Fibroblast of skin of right quadriceps (primary cell): Measurements from ENCODE around the gene WFIKKN1.
"Not testable (repeated sequence)": the region's sequence is repeated elsewhere in the genome, so short reads cannot be mapped to it uniquely, and the experiment has no call there.

Source experiments
- DNase-seq: peaks from one replicate; pipeline ENCODE4 v3.0.0-alpha.2; 2013

Gene WFIKKN1

DNA sequence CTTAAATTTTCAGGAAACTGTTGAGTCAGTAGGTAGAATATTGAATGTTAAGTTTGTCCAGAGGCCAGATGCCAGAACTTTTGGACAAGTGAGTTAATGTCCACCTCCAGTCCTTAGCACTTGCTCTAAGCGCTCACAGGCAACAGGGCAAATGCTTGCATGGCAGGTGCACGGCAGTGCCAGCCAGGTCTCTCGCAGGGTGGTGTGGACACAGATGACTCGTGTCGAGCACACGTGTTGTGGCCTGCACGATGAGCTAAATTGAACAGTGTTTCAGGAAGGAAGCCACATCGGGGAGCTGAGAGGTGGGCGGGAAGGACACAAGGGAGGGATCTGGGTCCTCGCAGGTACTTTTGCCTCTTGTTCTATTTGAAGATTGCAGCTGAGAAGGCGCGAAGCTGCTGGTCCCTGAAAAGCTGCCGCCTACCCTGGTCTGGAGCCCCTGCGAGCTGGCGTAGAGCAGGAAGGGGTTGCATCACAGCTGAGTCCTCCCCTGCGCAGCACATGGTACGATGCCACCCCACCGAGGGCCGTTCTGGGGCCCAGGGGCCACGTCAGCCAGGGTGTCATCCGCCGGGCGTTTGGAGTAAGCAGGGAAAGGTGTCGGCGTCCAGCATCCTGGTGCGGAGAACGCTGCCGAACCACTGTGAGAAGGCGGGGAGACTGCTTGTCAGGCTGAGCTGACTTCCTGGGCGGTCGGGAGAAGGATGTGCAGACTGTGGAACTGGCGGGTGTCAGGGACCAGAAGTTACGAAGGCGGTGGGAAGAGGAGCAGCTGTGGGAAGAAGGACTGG lies 34.6 kb upstream of the WFIKKN1 start:
- DNase-seq, result no peak

DNA sequence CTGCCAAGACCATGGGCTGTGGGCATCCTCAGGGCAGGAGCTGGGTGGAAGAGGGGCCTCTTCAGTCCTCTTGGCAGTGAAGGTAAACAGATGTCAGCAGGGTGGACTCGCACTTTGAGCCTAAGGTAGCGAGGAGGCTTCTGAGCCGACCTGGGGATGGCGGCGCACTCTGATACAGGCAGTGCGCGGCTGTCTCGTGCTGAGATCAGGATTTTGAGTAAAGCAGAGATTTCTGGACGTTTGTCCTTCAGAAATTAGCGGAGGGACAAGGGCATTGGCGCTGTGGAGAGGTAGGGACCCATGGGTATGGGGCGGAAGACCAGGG lies 34.1 kb upstream of the WFIKKN1 start:
- no peak for DNase-seq

DNA sequence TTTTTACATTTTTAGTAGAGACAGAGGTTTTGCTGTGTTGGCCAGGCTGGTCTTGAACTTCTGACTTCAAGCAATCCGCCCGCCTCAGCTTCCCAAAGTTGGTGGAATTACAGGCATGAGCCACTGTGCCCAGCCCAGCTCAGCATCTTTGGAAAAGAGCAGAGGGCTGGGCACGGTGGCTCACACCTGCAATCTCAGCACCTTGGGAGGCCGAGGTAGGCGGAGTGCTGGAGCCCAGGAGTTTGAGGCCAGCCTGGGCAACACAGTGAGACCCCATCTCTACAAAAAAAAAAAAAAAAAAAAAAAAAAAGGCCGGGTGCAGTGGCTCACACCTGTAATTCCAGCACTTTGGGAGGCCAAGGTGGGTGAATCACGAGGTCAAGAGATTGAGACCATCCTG lies 33.1 kb upstream of the WFIKKN1 start:
- DNase-seq, result not testable (repeated sequence)

DNA sequence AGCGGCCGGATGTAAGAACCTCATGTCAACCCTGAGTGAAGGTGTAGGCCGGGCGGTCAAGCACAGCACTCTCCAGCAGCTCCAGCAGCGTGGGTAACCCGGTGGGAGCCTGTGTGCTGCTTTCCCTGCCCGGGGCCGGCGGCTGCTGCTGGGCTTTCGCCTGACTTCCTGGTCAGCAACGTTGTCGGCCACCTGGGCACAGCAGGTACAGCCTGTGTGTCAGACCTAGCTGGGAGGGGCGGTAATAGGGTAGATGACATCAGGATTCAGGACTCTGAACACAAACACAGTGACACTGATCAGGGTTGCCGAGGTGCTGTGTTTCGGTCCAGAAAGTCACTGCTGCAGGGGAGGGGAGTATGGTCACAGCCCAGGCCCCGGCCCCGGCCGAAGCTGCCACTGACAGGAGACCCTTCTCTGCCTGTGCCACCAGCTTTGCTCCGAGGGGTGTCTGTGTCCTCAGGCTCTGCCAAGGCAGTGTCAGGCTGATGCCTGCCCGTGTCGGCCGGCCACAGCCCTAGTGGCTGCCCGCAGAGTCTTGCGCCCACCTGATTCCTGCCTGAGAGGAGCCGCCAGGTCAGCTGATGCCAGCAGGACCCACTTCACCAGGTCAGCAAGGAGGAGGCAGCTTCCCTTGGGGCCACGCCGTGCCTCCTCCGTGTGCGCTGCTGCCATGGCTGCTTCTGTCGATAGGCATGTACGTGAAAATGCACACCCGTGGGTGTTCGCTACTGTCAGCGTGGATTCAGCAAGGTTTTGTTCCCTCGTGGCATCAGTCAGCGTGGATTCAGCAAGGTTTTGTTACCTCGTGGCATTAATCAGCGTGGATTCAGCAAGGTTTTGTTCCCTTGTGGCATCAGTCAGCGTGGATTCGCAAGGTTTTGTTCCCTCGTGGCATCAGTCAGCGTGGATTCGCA lies 31.7 kb upstream of the WFIKKN1 start:
- DNase-seq, result no peak

DNA sequence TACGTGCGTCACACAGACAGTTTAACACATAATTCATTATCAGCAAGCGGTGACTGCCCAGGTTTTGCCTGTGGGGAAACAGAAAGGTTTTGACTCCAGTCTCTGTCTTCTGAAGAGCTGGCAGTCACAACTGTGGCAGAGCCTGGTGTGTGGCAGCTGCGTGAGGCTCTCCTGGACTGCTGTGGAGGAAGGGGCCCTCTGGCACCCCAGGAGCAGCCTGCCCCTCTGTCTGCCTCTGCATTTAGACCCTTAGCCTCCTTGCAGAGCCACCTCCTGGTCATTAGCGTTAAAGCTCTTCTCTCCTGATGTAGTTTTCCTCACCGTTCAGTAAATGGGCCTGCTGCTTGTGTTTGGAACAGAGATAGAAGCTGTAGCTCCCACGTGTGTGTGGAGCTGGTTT lies 30.0 kb upstream of the WFIKKN1 start:
- no peak for DNase-seq

DNA sequence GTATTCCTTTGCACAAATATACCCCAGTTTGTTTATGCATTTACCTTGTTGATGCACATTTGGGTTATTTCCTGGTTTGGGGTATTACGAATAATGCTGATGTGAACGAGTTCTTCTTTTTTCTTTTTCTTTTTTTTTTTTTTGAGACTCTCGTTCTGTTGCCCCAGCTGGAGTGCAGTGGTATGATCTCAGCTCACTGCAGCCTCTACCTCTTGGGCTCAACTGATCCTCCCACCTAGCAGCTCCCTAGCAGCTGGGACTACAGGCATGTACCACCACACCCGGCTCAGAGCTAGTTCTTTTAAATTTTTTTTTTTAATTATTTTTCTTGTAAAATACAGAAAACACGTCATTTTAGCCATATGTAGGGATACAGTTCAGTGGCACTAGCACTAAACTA lies 26.9 kb upstream of the WFIKKN1 start:
- DNase-seq, result no peak

DNA sequence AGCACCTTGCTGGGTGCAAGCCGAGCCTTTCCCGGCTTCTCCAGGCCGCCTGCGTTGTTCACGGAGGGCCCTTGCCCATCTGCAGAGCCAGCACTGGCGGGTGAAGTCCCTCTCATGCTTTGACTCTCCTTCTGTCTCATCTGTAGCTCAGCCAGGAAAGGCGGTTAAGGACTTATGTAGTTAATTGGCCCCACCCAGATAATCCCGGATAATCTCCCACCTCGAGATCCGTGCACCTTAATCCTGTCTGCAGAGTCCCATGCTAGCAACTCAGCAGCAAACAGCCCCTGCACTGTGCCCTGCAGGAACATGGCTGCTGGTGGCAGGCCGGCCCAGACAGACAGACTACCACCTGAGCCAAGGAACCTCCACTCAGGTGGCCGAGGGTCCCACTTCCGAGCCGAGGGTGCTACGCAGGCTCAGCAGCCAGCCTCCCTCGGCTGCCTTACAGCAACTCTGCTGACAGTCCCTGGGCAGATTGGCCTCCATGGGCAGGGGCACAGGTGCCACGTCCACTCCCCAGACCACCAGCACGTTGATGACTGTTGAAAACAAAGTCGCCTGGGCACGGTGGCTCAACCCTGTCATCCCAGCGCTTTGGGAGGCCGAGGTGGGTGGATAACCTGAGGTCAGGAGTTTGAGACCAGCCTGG lies 24.0 kb upstream of the WFIKKN1 start:
- DNase-seq, result no peak

DNA sequence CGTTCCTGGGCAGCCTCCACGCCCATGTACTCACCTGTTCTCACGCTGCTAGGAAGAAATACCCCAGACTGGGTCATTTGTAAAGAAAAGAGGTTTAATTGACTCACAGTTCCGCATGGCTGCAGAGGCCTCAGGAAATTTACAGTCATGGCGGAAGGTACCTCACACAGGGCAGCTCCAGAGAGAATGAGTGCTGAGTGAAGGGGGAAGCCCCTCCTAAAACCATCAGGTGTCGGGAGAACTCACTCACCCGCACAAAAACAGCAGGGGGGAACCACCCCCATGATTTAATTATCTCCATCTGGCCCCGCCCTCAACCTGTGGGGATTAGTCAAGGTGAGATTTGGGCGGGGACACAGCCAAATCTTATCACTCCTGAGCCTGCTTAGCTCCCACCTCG lies 22.8 kb upstream of the WFIKKN1 start:
- DNase-seq, result no peak

DNA sequence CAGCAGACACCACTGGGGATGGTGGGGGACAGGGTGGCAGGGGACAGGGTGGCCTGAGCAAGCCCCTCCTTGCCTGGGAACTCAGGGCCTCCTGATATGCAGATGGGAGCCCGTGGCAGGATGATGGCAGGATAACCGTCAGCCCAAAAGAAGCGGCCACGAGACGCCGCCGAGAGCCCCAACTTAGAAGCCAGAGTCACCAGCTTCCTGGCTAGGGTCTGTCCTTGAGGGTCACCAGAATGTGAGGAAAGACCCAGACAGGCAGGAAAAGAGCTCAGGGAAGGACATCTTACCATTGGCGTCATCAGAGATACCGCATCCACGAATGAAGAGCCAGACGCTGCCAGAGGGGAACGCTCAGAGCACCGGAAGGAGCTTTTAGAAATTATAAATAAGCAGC lies 21.5 kb upstream of the WFIKKN1 start:
- DNase-seq, result no peak

DNA sequence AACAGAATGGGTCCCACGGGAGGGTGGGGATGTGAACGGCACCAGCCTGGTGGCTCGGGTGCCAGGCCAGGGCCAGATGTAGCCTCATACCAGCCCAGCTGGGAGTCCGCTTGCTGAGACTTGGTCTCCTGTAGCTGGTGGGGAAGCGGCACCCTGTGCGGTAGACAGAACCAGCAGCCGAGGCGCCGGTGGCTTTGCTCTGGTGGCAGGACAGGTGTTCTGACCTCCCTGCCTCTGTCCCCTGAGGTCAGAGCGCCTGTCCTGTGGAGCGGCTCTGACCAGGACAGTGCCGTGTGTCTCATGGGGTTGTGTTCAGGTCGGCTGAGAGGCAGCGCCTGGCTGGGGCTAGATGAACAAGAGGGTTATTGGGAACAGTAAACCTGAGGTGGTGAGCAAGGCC lies 20.8 kb upstream of the WFIKKN1 start:
- DNase-seq, result no peak

DNA sequence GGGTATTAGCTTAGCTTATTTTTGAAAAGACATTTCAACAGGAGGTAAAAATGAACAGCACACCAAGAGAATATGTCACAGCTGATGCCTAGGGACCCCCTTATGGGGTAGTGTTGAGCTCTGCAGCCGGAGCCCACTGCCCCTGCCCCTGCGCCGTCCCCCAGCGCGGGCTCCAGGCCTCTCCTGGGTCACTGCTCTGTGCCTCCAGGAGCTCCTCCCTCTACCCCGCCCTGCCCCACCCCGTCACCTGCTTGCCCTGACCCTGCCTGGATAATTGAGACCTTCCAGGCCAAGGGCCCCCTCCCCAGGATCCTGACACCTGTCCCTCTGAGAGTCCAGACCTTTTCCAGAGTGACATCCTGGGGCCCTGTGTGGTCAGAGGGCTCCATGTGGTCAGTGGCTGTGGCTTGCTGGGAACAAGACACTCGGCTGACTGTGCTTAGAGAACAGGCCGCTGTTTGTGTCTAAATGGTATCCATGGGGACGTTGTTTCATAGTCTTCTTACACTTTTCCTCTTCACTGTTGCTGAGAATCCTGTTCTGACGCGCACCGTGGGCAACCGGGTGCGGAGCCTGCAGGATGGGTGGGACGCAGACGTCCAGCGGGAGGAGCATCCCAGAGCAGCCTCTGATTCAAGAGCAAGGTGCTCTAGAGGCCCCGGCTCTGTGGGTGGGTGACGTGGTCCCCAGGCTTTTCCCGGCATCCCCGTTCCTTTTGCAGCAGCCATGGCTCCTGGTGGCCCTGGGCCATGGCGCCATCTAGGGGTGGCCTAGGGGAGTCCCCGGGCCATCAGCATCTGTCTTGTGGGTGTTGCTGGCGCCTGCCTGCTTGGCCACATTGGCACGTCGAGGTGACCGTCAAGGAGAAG lies 20.0 kb upstream of the WFIKKN1 start:
- DNase-seq, result no peak

DNA sequence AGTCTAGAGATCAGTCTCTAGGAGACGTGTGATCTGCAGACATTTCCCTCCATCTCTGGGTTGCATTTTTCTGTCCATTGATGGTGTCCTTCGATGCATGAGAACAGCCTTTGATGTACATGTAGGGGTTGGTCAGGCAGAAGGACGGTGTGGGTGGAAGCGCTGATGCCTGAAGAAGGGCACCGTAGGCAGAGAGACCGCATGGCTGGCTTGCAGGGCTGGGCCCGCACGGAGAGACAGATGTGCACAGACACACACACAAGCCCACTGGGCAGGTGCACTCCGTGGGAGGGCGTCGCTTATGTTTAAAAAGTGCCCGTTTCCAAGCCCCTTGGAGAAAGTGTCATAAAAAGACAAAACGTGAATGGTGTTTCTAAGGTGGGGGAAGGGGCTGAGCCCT lies 15.7 kb upstream of the WFIKKN1 start:
- no peak for DNase-seq

DNA sequence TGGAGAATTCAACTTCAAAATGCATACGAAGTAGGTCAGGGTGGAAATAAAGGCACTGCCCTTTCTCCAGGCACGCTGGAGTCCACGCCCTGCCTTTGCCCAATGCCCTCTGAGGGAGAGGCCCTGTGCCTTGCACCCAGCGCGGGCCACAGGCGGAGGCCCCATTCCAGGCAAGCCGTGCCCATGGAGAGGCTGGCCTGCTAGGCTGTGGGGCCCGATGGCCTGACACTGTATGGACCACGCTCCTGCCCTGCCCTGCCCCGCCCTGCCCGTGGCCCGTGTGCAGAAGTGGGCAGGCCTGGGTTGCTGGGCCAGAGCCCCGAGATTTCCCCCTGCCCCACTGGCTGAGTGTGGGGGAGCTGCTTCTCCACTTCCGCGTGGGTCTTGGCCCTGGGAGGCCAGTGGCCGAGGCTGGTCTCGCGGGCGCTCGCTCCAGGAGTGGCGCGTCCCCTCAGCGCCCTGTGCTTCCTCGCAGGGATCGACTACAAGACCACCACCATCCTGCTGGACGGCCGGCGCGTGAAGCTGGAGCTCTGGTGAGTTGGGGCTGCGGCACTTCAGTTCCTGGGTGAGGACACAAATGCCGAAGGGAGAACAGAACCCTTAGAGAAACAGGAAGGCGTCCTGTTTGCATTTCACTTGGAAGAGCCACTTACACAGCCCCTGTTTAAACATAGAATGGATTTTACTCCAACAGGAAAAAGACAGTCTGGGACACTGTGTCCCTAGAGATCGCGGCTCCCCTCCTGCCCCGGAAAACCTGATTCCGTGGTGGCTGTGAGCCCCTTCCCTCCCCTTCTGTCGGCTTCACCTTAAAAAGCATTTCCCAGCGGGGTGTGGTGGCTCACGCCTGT lies 13.8 kb upstream of the WFIKKN1 start:
- DNase-seq, result no peak

DNA sequence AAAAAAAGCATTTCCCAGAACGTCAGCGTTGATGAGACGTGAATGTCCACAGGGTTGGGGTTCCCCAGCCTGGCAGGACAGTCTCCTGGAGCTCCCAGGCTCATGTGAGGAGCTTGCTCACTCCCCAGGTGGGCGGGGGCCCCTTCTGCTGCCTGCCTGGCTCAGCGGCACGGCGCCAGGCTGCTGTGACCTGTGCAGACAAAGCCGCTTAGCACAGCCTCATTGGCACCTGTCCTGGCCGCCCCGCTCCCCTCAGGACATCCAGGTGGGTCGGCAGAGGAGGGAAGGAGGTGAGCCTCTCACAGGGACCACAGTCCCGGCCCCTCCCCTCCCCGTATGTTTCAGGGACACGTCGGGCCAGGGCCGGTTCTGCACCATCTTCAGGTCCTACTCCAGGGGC lies 12.9 kb upstream of the WFIKKN1 start:
- no peak for DNase-seq

DNA sequence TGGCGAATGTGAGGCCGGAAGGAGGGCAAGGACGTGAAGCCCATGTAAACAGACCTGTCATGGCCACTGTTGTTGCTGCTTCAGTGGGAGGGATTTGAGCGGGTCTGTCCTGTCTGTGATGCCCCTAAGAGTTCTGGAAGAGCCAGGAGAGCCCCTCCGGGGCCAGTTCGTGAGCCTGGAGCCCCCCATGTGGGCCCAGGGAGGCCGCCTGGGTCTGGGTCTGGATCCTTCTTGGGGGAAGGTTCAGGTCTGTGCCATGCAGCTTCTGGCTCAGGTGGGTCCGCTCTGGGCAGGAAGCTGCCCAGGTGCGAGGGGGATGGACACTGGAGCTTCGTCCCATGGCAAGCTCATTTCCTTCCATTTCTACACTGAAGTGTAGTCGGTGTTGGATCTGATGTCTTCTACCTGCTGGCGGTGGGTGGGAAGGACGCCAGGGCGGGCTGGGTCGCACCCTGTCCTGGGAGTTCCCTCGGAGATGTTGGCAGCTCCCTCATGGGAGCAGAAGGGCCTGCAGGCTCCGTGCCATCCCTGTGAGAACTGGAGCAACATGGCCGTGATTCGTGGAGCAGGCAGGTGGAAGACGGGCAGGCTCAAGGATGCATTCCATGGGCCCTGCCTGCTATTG lies 11.2 kb upstream of the WFIKKN1 start:
- DNase-seq, result no peak

DNA sequence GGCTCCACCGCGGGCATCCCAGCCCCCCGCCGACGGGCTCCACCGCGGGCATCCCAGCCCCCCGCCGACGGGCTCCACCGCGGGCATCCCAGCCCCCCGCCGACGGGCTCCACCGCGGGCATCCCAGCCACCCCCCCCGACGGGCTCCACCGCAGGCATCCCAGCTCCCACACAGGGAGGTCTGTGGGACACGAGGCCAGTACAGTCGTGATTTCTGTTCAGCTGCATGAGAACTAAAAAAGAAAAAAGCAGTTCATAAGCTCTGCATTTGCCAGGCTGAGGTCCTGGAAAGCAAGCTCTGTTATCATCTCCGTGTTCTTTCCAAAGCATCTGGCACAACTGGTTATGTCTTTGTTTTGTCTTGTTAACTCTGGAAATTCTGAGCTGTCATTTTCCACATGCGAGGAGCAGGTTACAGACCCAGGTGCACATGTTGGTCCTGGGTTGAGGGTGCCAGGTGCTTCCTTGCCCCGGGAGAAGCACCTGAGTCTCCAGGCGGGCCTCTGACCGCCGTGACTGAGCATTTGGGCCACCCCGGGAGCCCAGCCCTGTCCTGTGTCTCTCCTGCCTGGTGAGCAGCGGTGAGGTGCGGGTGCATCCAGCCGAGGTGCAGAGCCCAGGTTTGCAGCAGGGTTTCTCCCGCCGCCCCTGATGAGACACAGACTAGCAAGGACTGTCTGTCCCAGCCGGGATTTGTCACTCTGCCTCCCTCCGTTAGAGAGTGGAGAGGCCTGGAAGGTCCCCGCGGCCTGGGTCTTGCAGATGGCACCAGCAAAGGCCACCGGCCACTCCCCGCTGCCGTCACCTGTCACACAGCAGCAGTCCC lies 9.9 kb upstream of the WFIKKN1 start:
- no peak for DNase-seq

DNA sequence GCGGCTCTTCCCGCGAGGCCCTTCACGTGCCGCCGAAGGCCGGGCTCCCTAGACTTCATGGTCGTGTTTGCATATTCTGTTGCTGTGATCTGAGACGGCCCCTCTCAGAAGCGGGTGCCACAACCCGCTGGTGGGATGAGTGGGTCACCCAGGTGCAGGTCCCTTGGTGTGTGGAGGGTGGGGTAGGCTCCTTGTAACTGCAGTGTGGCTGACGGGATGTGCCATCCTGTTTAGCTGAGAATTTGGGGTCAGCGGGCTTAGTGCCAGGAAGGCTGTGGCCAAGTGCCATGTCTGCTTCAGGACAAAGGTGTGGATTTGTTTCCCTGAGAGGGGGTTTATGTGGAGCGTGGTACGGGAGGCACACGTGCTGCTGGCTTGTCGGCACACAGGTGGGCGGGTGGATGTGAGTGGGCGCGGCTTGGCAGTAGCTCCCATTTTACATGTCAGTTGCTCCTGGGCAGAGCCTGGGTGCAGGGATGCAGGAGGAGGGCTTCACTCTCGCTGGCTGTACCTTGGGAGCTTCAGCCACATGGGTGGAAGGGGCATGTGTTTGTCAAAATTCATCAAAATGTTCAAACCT lies 9.2 kb upstream of the WFIKKN1 start:
- DNase-seq, result no peak

DNA sequence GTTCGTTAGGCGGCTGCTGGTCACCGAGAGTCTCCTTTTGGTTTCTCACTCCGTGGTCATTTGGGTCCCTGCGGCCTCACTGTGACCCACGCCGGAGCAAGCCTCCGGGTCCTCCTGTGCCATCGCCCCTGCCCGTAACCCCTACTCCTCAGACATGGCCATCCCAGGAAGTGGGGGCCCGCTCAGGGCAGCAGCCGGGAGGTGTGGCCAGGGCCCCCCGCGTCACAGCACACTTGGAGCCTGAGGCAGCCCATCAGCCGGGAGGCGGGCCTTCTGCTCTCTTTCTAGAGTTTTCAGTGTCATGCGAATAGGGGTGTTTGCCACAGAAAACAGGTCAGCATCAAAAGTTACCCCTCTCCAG lies 7.9 kb upstream of the WFIKKN1 start:
- no peak for DNase-seq

DNA sequence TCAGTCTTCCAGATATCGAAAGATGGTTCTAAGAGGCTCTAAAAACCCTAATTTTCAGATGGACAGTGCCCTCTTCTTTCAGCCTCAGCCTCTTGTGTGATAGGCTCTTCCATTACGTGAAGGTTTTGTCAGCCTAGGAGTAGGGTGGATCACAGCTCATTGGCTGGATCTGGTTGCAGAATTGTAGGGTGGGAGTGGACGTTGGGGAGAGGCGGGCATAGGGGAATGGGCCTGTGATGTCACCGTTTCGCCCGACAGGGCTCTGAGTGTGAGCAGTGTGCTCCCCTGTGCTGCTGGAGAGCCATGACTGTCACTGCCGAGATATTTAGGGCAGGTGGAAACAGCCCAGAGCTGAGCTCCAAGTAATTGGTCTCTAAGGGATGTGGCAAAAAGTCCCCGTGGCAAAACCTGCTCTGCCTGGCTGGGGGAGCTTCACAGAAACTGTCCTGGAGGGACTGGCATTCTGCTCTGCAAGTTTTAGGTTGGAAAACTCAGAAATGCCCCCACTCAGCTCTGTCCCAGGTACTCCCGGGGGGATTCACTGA lies 6.2 kb upstream of the WFIKKN1 start:
- DNase-seq, result no peak
